Stimulated activated CD4-positive, alpha-beta T cell treated with anti-CD3 and anti-CD28 coated beads, Interleukin-4, amount 100 ng/mL, for 4 hours (primary cell): ENCODE measurements around the gene EMC8.
"Not testable (repeated sequence)": the region's sequence is repeated elsewhere in the genome, so short reads cannot be mapped to it uniquely, and the experiment has no call there.

Experiments
- DNase-seq, 2 experiments: peaks; one replicate each; pipeline ENCODE4 v3.0.0-alpha.2; 2020

EMC8 gene

GRCh38 chr16:85799497-85800320 is at the start of gene EMC8, which contains the start of gene COX4I1:
TSS of gene EMC8 (minus strand) at chr16:85799544. CDS start at chr16:85799295, 249 bp downstream.
TSS of gene COX4I1 (plus strand) at chr16:85799695. CDS start at chr16:85801206, 1,511 bp downstream.
- peak; percentile 91 to 93 for DNase-seq

DNA sequence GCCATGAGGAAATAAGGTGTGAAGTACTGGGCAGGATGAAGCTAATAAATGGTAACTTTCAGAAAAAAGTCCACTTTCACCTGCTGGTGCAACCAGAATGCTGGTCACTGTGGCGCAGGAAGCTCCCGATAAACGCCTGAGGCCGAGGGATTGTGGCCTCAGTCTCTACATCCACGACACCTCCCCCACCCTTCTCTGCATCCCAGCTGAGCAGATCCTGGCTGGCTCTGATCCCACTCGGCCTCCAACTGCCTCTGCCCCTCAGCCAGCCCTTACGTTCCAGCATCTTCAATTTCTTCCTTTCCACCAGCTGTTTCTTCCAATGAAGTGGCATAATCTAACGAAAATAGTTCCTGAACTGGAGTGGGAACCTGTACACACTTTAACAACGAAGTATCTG is 49.6 kb upstream of the EMC8 start:
- DNase-seq: no peak

DNA sequence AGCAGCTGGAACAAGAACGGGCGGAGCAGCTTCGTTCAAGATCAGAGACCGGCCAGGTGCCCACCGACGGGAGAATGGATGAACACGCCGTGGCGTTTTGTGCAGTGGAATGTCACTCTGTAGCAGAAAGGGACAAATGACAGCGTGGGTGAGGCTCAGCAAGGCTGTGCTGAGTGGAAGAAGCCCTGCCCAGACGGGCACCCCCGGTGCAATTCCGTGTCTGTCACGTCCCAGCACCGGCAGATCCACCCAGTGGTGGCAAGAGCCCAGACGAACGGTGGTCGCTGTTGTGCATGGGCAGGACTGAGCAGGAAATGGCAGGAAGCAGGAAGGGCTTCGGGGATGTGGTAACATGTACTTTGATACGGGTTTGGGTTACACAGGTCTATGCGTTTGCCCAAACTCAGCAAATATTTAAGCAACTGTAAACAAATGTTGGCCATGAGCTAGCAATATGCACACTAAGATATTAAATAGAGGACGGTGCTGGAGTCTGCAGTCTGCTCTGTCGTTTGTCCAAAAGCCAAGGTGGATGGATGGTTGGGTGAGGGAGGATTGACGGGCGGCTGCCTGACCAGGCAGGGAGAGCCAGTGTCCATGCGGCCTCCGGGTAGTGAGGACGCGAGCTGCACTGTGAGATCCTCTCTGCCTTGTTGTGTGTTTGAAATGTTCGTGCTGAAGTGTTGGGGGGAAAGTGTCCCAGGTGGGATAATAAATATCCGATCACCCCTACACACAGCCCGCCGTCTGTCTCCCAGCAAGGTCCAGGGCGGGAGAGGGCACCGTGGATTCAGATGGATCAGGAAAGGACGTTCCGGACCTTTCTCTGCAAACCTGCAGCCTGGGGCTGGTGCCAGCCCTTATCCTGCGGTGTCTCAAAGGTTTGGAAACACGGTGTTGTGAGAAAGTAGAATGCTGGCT is 48.6 kb upstream of the EMC8 start:
- no peak for DNase-seq

- DNase-seq: no peak
Measured at GRCh38 chr16:85847036-85847435, 47.7 kb upstream of the EMC8 start.

DNA sequence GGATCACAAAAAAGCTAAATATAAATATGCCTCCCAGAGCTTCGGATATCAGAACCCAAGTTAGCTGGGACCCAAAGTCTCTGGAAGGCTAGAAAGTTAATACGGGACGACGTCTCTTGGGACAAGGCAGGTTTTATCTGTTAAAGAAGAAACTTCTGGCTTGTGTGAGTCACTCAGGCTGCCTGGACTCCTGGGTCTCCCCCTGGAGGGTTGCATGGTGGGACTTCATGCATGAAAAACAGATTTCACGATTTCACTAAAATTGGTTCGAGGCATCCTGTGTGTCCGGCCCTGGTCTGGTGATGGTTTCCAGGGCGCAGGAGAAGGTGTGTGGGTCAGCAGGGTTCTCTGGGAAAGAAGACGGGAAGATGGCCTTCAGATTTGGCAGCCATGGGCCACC is 47.1 kb upstream of the EMC8 start:
- DNase-seq: no peak

- no peak for DNase-seq
Measured at GRCh38 chr16:85845266-85845665, 45.9 kb upstream of the EMC8 start.

GRCh38 chr16:85844786-85845185 is 45.4 kb upstream of the EMC8 start:
- no peak for DNase-seq

GRCh38 chr16:85844169-85844481 is 44.8 kb upstream of the EMC8 start:
- DNase-seq: no peak

- DNase-seq: no peak
Measured at GRCh38 chr16:85843471-85844168, 44.3 kb upstream of the EMC8 start.

DNA sequence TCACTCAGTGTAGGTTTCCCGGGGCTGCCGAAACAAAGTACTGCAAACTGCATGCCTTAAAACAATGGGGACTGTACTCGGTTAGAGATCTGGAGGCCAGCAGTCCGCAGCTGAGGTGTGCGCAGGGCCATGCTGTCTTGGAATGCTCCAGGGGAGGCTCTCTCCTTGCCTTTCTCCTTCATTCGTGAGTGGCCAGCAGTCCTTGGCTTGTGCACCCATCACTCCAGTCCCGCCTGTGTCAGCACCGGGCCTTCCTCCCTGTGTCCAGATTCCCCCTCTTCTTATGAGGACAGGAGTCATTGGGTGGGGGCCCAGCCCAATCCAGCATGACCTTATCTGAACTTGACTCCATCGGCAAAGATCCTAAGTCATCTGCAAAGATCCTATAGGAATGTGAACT is 43.5 kb upstream of the EMC8 start:
- DNase-seq: no peak

- no peak for DNase-seq
Measured at GRCh38 chr16:85842435-85842834, 43.1 kb upstream of the EMC8 start.

DNA sequence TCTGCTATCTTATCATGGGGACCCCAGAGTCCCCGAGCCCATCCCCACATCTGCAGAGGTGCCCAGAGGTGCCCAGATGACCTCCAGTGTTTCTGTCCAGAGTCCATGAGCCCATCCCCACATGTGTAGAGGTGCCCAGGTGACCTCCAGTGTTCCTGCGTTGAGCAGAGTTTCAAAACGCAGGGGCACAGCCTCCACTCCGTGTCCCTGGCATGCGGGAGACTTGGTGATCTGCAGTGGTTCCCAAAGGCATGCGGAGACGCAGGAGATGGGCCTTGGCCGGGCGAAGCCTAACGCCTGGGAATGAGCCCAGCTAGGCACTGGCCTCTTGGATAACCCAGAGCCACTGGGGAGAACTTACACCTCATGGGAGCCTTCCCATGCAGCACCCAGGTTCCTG is 41.5 kb upstream of the EMC8 start:
- DNase-seq: no peak

DNA sequence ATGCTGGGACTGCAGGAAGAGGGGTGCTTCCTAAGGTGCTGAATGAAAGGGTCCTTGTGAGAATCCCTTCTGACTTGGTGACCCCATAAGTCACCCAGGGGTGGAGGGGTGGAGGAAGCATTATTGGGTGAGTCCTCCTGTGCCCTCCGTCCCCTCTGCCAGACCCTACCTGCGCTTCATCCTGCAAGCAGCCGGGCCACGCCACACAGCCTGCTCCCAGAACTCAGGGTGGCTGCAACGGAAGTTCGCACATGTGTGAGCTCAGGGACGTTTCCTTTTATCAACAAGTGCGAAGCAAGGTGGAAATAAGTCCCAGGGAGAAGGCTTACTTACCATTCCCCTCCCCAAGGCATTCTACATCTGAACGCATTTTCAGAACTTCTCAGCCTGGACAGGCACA is 41.1 kb upstream of the EMC8 start:
- DNase-seq: no peak

DNA sequence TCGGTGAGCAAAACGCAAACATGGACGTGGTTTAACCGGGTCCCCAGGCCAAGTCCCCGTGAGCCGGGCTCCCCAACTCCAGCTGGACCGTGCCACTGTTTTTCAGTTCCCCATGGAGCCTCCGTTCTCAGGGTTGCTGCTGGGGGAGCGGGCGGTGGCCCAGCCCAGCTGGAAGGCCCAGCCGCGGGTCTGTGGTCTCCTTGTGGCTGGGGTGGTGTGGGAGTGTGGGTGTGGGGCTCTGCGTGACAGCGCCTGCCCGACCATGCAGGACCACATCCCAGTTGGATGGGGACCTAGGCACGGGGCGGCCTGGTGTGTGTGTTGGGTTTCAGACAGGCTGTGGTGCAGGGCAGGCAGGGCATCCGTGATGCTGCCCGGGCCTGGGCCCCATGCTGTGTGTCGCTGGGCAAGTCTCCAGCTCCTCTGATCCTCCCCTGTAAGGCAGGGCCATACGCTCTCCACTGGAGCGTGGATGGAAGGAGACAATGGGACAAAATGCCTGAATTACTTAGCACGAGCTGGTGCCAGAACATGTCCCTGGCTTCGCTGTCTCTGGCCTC is 40.4 kb upstream of the EMC8 start:
- DNase-seq: no peak

DNA sequence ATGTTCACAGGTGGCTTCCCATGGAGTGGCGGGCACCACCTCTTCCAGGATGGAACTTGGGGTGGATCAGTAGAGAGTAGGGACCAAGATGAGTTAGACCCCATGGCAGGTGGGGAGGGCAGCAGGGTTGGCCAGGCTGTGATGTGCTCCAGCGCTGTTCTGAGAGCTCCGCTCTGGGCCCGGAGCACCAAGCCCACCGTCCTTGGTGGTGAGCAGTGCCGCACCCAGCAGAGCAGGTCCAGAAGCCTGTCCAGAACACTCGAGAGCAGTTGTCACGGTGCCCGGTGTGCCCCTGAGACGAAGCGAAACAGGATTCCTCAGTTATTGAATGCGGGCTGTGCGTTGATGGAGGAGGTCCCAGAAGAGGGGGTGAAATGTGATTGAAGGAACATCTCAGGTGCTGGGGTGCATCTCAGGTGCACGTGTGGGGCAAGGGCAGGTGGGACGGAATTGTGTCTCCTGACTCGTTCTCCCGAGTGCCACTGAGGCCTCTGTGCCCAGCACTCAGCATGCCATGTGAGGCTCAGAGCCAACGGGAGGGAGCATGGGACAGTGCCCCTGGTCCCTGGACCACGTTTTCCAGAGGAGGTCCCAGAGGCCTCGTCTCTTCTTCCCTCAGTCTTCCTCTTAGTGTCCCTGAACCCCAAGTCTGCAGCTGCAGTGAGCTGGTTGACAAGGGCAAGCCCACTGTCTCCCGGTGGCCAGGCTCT is 39.7 kb upstream of the EMC8 start:
- no peak for DNase-seq

DNA sequence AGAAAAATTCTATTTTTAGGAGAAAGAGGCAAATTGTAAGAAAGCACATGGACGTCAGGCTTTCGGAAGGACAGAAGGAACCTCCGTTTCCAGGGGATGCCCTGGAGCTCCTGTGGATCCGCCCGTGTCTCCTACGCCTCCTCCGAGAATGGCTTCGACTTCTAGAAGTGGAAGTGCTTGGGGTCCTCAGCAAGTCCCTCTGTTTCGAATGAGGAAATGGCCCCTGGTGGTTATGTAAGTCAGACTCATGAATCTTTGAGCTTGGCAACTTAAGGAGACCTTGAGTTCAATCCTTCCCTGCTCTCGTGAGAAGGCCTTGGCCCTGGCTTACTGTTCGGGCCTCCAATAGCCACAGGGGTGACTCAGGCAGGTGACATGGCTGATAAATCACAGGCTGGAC is 39.0 kb upstream of the EMC8 start:
- DNase-seq: no peak

DNA sequence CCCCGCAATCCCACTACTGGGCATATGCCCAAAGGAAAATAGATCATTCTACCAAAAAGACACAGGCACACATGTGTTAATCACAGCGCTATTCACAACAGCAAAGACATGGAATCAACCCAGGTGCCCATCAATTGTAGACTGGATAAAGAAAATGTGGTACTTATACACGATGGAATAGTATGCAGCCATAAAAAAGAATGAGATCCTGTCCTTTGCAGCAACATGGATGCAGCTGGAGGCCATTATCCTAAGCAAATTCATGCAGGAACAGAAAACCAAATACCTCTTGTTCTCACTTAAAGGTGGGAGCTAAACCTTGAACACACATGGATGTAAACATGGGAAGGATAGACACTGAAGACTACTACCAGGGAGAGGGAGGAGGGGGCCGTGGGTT is 38.3 kb upstream of the EMC8 start:
- DNase-seq: not testable (repeated sequence)

- no peak for DNase-seq
Measured at GRCh38 chr16:85836706-85837582, 37.6 kb upstream of the EMC8 start.

- no peak for DNase-seq
Measured at GRCh38 chr16:85835956-85836705, 36.8 kb upstream of the EMC8 start.

GRCh38 chr16:85835227-85835751 is 35.9 kb upstream of the EMC8 start:
- DNase-seq: no peak
